ENCODE data around the gene FBXO45. TPM values are rescaled to one million over a fixed set of nuclear protein-coding genes. Genes with fewer than 3 reads are reported as not detected.
"Not testable (repeated sequence)": the region's sequence is repeated elsewhere in the genome, so short reads cannot be mapped to it uniquely, and the experiment has no call there.

Gene FBXO45
- total RNA-seq, 6 experiments from 2014 or later, result 7.0 to 9.5 (median 8.1) TPM

DNA sequence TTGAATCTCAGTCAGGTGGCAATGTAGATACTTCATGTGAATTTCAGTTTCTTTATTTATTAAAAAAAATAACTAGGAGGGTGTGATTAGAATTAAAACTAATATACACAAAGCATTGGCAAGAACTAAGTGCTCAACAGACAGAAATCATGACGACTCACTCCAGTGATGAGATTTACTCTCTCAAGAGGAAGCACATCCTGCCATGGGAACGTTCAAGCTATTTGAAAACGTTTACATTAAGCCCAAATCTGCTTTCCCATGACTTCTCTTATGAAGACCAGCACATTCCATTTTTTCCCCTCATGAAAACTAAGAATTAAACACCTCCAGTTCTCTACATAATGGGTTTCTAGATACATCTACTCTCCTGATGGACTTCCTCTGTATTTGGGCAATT, 8.6 kb upstream of the FBXO45 start:
- H3K27ac Mint-ChIP-seq, result peak overlapping the region; percentile 59
- H3K36me3 Mint-ChIP-seq (ENCODE audit: low read depth), result peaks cover 10% of the 10 kb centered on the region; the same call in 1 of the 2 replicates
- TF ChIP-seq, protein P1, sequence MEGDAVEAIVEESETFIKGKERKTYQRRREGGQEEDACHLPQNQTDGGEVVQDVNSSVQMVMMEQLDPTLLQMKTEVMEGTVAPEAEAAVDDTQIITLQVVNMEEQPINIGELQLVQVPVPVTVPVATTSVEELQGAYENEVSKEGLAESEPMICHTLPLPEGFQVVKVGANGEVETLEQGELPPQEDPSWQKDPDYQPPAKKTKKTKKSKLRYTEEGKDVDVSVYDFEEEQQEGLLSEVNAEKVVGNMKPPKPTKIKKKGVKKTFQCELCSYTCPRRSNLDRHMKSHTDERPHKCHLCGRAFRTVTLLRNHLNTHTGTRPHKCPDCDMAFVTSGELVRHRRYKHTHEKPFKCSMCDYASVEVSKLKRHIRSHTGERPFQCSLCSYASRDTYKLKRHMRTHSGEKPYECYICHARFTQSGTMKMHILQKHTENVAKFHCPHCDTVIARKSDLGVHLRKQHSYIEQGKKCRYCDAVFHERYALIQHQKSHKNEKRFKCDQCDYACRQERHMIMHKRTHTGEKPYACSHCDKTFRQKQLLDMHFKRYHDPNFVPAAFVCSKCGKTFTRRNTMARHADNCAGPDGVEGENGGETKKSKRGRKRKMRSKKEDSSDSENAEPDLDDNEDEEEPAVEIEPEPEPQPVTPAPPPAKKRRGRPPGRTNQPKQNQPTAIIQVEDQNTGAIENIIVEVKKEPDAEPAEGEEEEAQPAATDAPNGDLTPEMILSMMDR (IDR thresholded peaks at IDR 0.05), result no peak
- H3K9me3 Mint-ChIP-seq, result no peaks in the 10 kb centered on the region
- H3K4me1 Mint-ChIP-seq (ENCODE audit: low read depth), result peaks cover 47% of the 10 kb centered on the region
- H3K4me3 Mint-ChIP-seq, result no peak overlapping the region
- no peak for DNase-seq
- no peaks in the 10 kb centered on the region for H3K27me3 Mint-ChIP-seq (ENCODE audit: insufficient read depth)

DNA sequence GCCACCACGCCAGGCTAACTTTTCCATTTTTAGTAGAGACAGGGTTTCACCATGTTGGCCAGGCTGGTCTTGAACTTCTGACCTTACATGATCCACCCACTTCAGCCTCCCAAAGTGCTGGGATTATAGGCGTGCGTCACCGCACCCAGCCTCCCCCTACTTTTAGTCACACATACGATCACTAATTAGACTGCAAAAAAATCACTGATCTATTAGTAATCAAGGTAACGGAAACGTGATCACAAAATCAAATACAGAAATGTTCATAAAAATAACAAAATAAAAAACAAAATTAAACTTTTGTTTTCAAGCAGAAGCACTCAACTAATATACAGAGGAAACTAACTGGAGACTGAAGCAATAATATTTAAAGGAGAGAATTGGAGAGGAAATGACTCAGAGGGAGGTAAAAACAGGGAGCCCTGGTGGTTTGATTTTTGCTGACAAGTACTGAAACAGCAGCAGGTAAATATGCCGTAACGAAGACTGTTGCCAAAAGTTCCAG, 4.7 kb upstream of the FBXO45 start:
- Mint-ChIP-seq H3K36me3 (ENCODE audit: low read depth) (peaks cover 10% of the 10 kb centered on the region; the same call in 1 of the 2 replicates), H3K4me1 (ENCODE audit: low read depth) (peaks cover 57% of the 10 kb centered on the region), H3K27ac (peak overlapping the region; percentile 32), H3K4me3 (no peak overlapping the region), H3K27me3 (ENCODE audit: insufficient read depth) (no peaks in the 10 kb centered on the region), H3K9me3 (no peaks in the 10 kb centered on the region)
- TF ChIP-seq, protein P1 (IDR thresholded peaks at IDR 0.05), result no peak
- no peak for DNase-seq

DNA sequence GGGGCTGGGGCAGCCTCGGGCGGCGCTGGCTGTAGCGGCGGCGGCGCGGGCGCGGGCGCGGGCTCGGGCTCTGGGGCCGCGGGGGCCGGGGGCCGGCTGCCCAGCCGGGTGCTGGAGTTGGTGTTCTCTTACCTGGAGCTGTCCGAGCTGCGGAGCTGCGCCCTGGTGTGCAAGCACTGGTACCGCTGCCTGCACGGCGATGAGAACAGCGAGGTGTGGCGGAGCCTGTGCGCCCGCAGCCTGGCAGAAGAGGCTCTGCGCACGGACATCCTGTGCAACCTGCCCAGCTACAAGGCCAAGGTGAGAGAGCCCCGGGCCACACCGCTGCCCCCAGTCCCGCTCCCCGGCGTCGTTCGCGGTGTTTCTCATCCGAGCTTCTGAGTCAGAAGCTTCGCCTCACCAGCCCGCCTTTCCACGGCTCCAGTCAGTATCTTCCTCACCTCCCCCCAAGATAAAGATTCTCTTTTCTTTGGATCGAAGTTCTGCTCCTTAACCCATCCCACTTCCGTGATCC, 600 bp downstream of the FBXO45 start:
- TF ChIP-seq, protein P1 (IDR thresholded peaks at IDR 0.05), result no peak
- Mint-ChIP-seq H3K27ac (peak overlapping the region; percentile 68), H3K4me1 (ENCODE audit: low read depth) (peaks cover 36% of the 10 kb centered on the region), H3K36me3 (ENCODE audit: low read depth) (no peaks in the 10 kb centered on the region), H3K4me3 (peak overlapping the region; percentile 91), H3K27me3 (ENCODE audit: insufficient read depth) (no peaks in the 10 kb centered on the region), H3K9me3 (no peaks in the 10 kb centered on the region)
- DNase-seq, result peak; percentile 29

DNA sequence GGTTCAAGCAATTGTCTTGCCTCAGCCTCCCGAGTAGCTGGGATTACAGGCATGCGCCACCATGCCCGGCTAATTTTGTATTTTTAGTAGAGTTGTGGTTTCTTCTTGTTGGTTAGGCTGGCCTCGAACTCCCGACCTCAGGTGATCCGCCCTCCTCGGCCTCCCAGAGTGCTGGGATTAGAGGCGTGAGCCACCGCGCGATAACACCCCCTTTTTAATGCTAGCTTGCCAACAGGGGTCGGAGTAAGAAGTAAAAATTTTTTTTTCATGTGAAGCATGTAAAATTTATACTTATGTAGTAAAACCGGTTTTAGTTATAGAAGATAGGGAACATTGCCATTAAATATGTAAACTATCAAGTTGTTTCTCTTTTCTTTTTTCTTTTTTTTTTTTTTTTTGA, 1.9 kb downstream of the FBXO45 start:
- not testable (repeated sequence) for H3K36me3 Mint-ChIP-seq (ENCODE audit: low read depth); H3K27me3 Mint-ChIP-seq (ENCODE audit: insufficient read depth); DNase-seq; H3K27ac Mint-ChIP-seq; H3K9me3 Mint-ChIP-seq
- Mint-ChIP-seq H3K4me1 (ENCODE audit: low read depth) (peaks cover 32% of the 10 kb centered on the region), H3K4me3 (peak overlapping the region; percentile 91; the same call in 1 of the 2 replicates)

DNA sequence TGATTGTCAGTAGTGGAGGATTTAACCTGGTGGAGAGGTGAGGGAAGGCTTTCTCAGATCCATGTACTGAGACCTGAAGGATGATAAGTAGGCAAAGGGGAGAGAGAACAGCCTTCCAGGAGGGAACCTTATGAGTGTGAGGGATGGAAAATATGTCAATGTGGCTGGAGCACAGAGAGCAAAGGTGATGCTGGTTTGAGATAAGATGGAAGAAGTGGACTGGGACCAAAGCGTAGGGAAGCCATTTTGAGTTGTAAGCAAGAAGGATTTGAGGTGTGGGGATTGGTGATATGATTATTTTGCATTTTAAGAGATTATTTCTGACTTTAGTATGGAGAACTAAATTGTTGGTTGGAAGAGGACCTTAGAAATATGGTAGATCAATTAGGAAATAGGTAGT, 3.9 kb downstream of the FBXO45 start:
- TF ChIP-seq, protein P1 (IDR thresholded peaks at IDR 0.05), result no peak
- H3K27ac Mint-ChIP-seq, result no peak overlapping the region
- peaks cover 26% of the 10 kb centered on the region for H3K4me1 Mint-ChIP-seq (ENCODE audit: low read depth)

DNA sequence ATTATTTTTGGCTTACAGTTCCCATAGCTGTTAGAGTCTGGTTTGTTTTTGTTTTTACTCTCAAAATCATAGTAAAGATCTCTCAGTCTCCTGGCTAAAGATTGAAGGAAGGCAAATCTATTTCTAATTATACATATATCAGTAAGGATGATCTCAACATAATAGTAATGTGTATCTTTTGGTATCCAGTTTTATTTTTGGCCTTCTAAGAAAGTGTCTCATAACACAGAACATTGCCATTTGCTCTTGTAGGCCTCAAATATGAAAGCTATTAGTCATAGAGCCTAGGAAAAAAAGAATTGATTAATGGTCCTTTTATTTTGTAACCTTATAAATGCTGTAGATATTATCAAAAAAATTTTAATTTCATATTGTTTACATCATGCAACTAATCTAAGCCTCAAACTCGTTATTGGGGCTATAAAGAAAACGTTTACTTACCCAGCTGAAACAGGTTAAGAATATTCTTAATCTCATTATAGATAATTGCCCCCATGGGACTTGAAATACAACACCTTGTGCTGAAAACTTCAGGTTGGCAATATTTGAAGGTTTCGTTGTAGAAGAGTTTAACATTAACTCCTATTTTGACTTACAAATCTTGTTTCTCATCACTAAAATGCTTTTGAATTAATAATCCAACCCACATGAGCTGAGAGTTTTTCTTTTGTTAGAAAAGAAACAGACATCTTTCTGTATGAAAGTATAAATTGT, 16.7 kb downstream of the FBXO45 start:
- H3K4me3 Mint-ChIP-seq, result no peak overlapping the region
- DNase-seq, result no peak
- no peaks in the 10 kb centered on the region; the same call in 1 of the 2 replicates for H3K27me3 Mint-ChIP-seq (ENCODE audit: insufficient read depth)
- no peak overlapping the region for H3K27ac Mint-ChIP-seq
- H3K9me3 Mint-ChIP-seq, result no peaks in the 10 kb centered on the region
- H3K4me1 Mint-ChIP-seq (ENCODE audit: low read depth), result peaks cover 7% of the 10 kb centered on the region; the same call in 1 of the 2 replicates
- TF ChIP-seq, protein P1 (IDR thresholded peaks at IDR 0.05), result no peak
- H3K36me3 Mint-ChIP-seq (ENCODE audit: low read depth), result peaks cover 23% of the 10 kb centered on the region; the same call in 1 of the 2 replicates

More for the DNA sequence above, 3.9 kb downstream of the FBXO45 start:
- DNase-seq, result no peak
- H3K9me3 Mint-ChIP-seq, result no peaks in the 10 kb centered on the region
- H3K27me3 Mint-ChIP-seq (ENCODE audit: insufficient read depth), result no peaks in the 10 kb centered on the region
- H3K36me3 Mint-ChIP-seq (ENCODE audit: low read depth), result no peaks in the 10 kb centered on the region
- H3K4me3 Mint-ChIP-seq, result no peak overlapping the region

All from HFFc6 (cell line).